NCI-H748 (cell line): ENCODE measurements around the gene ZNF385B.
A peak's percentile ranks its signal among the peaks of the same experiment; 100 is the strongest.

Experiments used
- DNase-seq: peaks from one replicate; lab custom pipeline; 2025; ENCODE audit not compliant: unreplicated experiment; lab: John Stamatoyannopoulos, UW

The ZNF385B gene

DNA sequence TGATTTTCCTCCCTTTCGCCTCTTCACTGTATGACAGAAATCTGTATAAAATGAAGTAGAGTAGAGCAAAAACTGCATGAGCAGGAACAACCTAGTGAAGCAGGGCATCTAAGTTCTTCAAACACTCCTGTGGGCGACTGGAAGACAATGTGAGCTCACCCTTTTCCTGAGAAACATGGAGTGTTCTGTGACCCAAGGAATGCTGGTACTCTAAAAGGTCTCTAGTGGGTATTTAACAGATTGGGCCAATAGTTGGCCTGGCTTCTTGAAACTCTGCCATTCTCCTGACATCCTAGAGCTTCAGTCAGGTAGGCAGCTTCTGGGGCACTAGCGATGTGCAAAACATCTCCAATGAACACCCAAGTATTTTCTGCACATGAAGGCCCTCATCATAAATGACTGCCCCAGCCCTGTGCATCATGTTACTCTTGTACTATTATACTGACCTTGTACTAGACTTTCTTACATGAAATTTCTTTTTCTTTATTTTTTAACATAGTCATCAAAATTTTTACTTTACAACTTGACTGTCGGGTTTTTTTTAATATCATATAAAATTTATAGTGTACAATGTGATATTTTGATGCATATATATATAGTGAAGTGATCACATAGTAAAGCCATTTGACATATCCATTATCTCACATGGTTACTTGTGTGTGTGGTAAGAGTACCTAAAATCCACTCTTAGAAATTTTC is 302.2 kb downstream of the ZNF385B start:
- DNase-seq = no peak

DNA sequence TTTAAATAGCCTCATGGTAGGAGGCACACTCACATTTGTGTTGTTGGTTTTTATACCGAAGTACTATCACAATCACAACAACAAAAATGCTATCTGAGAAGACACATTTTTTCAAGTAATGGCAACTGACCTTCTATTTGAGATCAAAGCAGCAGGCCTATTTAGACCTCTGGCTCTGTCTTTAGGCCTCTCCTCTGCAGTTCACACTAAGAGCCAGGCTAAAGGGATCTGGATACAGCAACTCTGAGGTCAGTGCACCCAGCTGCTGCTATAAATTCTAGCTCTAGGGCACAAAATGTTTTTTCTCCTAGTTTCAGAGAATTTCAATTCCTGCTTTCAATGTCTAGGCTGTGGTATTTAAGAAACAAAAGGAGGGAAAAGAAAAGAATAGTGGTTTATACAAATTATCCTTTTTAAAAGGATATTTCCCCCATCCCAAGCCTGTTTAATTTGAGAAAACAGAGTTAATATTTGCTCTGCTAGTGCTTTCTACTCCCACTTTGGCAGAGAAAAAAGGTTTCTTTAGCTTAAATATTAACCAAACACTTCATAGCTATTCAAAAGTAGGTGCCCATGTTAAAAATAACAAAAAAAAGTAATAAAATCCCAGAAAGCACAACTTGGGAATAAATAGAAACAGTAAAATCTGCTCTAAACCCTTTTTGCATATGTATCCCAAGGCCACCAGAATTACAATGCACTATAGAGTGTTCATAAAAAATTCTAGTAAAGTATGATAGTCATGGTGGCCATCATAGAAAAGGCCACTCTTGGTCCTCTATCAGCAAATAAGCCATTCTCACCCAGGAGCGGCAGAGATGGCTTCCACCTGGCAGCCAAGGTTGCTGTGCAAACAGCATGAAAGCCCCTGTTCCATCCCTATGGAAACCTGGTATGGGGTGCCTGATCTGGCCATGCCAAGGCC is 303.1 kb downstream of the ZNF385B start:
- DNase-seq = peak; percentile 52

DNA sequence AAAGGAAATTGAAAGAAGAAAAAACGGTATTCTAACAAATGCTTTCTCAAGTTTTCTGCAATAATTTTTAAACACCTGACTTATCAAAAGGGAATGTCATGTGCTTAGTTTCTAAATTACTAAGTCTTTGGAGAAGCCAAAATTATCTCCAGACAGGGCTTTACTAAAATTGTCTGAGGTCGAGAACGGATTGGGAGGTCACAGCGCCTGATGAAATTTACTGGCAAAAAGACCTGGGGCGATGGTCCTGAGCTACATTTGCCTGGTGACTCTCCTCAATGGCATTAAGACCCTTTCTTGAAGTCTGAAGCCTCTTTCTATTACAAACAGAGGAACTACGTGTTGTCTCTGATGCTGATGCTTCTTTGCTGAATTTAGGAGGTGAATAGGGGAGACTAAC is 305.0 kb downstream of the ZNF385B start:
- no peak for DNase-seq

DNA sequence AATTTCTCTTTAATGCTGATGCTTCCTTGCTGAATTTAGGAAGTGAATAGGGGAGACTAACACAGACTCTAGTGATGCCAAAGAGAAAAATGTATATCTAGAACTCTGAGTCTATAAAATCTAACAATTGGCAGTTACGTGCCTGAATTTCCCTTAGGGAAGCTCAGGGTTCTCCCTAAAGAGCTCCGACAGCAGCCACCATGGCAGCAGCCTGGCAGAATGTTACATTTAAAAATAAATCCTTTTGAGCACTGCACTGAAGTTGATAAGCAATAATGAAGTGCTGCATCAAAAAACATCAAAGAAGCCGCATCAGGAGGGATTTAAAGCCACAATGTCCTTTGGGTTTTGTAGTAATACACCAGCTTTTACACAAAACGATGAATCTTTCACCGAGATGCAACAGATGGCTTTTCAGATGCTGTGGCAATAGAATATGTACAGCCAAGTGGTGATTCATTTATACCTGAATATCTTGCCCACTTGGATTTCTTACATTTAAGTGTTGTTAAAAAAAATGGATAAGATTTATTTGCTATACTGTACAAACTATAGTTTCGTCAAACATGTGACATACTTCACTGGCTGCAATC is 305.6 kb downstream of the ZNF385B start:
- DNase-seq = no peak

DNA sequence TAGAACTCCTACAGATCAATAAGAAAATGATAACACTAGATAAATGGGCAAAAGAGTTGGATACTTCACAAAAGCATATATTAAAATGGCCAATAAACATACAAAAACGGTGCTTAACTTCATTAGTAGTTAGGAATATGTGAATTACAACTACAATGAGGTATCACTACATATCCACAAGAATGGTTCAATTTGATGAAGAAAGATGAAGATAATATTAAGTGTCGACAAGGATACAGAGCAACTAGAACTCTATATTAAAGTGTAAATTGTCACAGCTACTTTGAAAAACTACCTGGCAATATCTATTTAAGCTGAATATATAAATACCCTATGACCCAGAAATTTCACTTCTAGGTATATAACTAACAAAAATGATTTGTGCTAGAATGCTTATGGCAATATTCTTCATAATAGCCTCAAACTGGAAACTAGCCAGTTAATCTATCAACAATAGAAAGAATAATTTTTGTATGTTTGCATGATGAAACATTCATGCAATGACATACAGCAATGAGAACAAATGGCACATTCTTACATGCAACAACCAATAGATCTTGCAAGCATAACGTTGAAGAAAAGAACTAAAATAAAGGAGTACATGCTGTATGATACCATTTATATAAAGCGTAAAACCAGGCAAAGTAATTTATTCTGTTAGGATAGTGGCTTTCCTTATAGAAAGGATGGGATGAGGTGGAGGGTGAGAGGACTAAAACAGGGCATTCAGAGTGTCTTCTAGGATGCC is 306.6 kb downstream of the ZNF385B start:
- no peak for DNase-seq

DNA sequence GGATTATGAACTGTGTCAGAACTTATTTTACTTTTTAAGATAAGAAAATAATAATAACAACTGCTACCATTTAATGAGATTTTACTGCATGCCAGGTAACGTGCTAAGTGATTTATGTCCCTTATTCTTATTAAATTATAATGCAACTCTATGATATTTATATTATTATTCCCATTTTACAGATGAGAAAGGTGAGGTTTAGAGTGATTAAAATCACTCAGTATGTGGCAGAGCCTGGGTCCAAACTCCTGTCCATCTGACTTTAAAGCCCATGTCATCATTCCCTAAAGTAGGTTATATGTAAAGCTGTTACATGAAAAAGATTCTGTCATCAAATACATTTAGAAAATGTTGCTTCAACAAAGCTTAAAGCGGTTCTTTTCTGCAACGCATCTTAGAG is 308.0 kb downstream of the ZNF385B start:
- DNase-seq = no peak

DNA sequence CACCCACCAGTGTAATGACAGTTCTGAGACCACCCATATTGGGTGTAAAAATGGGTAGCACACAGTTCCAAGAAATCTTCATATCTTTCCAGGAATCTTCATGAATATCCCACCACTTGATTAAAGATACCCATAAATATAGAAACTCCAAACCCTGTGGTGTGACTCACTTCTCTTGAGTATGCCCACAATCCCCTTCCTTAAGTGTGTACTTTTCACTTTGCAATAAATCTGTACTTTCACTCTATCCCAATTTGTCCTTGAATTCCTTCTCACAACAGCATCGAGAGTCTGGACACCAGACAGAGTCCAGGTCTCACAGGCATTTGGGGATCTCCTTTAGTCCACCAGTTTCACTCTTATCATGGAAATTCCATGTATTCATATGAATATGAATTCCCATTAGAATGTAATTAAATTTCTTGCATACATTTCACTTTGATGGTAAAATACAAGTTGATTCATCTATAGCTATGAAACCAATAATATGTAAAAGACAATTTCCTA is 309.8 kb downstream of the ZNF385B start:
- no peak for DNase-seq

DNA sequence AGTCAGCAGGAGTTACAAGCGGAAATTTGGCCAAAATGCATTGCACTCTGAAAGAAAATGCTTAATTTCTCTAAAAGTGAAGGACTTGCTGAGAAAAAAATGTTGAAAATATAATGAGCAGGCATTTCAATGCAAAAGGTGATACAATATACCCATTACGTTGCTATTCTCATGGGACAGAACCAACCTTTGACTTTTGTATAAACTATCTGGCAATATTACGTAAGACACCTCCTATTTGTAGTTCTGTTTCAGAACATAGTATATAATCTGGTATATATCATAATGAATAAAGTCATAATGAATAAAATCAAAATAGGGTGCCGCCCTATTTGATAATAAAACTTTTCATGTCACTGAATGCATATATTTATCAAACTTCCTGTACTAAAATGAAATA is 310.6 kb downstream of the ZNF385B start:
- DNase-seq = no peak

DNA sequence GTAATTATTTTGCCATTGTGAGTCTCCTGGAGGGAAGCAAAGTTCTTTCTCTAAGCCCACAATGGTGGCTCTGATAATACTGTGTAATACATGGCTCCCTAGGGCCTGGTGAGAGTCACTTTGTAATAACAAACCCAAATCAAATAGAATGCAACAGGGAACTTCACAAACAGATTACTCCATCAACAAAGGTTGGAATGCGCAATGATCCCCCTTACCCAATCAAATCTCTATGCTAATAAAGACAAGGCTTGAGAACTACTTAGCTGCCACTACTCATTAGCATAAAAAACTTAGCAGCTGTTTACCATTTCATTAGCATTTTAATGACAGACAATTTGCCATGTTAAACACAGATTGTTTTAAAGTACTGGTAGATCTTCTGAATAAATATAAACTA is 311.2 kb downstream of the ZNF385B start:
- DNase-seq = peak; percentile 66

DNA sequence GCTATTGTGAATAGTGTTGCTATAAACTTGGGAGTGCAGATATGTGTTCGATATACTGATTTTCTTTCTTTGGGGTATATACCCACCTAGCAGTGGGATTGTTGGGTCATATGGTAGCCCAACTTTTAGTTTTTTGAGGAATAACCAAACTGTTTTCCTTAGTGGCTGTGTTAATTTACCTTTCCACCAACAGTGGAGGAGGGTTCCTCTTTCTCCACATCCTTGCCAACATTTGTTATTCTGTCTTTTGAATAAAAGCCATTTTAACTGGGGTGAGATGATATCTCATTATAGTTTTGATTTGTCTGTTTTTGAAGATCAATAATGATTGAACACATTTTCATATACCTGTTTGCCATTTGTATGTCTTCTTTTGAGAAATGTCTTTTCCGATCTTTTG is 314.8 kb downstream of the ZNF385B start:
- DNase-seq = no peak

DNA sequence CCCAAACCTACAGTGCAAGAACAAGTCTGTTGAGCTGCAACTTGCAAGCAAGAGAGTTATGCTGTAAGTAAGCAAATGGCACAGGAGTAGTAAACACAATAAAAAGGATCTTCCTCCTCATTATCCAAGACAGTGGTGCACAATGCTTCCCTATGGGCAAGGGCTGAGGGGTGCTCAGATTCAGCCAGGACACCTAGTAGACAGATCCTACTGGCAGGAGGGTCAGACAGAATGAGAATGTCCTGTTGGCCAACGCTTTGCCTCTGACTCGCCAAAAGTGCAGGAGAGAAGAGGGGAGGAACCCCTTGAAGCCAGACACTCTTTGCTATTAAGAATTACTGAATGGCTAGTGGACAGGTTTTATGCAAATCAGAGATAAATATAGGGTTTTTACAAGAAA is 316.4 kb downstream of the ZNF385B start:
- DNase-seq = no peak

DNA sequence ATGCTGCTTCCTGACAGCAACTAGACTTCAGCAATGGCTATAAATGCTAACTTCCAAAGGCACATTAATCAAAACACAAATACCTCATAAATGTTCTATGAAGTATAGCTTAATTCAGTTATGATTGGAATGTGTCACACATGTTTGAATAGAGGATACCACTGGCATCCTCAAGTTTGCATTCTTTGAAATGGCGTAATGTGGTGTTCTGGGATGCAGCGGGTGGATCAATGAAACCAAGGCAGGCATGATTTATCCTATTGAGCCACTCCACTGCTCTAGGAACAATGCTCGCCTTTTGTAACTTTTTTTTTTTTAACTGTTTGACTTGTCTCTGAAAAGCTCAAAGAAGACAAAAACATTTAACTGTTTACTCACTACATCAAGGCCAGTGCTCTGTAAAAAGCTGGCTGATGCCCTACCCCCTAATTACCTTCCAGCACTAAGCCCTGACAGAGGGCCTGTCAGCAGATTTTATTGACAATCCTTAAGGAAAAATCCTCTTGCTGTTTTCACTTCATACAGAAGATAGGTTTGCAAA is 318.0 kb downstream of the ZNF385B start:
- DNase-seq = no peak

DNA sequence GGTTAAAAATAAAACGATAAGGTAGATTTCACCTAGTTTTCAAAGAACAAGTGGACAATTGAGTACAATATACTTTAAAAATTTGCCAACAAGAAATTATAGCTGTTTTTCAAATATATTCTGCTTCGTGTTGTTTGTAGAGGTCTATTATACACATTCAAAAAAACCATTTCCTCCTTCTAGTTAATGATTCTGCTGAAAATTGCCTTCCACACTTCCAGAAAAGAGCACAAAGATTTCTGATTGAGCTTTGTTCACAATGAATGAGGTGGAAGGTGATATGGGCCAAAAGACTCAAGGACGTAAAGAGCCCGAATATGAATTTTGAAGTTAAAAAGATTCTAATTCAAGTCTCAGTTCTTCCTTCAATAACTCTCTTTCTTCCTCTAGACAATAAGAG is 319.8 kb downstream of the ZNF385B start:
- no peak for DNase-seq

DNA sequence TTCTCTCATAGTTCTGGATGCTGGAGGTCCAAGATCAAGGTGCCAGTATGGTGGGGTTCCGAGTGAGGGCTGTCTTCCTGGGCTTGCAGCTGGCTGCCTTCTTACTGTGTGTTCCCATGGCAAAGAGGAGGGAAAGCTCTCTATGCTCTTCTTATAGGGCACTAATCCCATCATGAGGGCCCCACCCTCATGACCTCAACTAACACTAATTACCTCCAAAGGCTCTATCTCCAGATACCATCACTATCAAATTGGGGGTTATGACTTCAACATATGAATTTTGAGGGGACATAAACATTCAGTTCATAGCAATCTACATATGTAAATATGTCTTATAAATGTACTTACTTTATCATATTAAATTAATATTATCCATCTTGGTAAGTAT is 322.3 kb downstream of the ZNF385B start:
- DNase-seq = no peak

DNA sequence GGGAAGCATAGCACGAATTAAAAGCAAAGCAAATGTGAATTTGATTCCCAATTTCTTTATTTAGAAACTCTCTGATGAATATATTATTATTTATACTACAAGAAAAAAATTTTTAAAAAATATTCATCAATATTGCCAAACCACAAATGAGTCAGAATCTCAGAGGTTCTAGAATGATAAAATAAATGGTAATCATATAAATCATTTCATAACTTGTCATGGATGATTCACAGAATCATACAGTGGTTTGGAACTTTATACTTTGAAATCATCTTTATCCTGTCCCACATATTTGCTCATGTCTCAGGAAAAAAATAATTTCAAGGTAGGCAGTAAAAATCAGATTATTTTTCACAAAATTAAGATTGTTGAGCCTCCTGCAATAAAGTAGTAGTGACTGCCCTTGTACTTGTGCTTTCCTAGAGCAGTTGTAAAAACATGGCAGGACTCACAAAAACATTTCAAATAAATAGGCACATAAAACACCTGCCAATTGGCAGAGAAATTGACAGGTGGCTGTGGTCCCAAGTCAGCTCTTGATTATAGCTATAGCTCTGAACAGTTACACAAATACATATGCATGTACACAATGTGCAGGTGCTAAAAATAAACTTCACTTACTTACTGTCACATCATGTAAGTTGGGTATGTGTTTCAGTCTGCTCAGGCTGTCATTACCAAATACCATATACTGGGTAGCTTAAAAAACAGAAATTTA is 322.8 kb downstream of the ZNF385B start:
- peak; percentile 35 for DNase-seq

DNA sequence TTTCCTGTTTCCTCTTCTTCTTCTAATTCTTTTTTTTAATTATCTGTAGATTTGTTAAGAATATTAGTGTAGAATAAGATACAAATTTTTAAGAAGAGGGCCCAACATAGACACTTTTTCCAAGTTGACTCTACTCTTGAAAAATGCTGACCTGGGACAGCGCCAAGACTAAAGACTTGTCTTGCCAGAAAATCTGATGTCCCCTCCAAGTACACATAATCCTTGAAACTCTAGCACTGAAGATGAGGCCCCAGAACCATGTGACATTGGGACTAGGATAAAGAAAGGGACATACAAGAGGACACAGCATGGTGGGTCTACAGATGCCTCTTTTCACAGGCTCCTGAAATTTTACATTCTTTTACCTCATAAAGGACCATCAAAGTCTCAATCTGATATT is 325.2 kb downstream of the ZNF385B start:
- no peak for DNase-seq

DNA sequence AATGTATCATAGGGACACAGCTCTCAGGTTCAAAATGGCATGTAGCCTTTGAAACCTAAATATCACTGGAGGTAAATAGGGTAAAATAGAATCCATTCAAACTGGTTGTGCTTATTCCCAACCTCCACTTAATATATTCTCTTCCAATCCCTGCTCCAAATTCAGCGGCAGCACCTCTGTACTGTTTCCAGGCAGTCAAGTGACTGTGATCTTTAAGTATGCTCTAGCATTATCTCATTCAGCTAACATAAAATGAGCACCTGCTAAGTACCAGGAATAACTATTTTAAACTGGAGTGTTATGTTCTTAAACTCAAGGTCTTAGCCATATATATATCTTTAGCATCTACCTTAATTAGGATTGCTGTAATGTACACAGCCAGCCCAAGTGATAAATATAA is 327.5 kb downstream of the ZNF385B start:
- no peak for DNase-seq

DNA sequence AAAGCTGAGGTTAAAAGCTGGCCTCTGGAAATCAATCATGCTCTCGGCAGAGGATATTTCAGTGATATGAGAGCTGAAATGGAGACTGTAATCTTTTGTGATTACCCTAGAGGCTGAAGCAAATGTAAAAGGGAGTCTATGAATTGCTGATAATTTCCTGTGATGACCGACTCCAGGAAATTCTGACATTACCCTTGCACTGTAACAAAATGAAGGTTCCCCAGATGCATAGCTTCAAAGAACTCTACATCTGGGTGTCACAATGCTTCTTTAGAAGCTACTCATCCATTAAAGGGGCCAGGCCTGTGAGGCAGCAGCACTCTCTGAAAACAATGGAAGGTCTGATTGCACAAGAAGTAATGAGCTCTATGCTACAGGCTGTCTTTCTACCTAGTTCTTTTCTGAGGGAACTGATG is 328.5 kb downstream of the ZNF385B start:
- DNase-seq = no peak

DNA sequence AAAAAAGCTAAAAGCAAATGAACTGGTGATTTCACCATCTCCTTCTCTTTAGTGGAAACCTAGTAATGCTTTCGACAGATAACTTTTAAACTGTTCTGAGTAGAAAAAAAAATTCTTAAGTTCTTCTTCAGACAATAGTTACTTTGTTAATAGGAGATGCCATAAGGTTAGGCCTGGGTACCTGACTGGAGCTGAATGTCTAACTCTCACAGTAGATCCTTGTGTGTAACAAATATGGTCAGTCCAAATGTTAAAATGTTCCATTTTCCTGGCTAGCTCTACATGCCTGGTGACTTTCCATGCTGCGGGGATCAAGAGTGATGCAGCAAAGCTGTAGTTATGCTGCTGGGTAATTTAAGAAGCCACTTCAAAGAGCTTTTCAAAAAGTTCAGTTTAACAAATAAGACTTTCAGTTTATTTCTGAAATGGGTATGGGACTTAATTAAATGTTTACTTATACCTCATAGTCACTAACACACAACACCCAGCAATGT is 332.8 kb downstream of the ZNF385B start:
- DNase-seq = no peak

DNA sequence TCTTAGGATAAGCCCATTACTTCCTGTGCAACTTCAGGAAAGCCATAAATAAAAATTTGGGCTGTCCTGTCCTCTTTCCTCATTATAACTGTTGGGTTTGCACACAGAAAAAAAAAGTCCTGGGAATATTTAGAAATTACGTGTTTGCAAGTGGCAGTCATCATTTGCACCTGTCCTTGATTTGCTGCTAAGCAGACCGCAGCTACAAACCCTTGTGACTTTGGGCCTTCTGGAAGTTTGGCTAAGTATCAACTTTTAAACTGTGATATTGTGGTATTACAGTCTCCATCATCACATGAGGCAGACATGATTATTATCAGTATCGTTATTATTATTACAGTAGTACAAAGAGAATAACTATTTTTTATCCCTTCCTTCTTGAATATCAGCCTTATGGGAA is 336.1 kb downstream of the ZNF385B start:
- DNase-seq = no peak
